Measurements from ENCODE around the gene TIAL1. TPM values are rescaled to one million over a fixed set of nuclear protein-coding genes. Genes with fewer than 3 reads are reported as not detected.
A peak's percentile ranks its signal among the peaks of the same experiment; 100 is the strongest.

TIAL1 gene
- total RNA-seq, 1 experiment from 2014 or later: 120 TPM

DNA sequence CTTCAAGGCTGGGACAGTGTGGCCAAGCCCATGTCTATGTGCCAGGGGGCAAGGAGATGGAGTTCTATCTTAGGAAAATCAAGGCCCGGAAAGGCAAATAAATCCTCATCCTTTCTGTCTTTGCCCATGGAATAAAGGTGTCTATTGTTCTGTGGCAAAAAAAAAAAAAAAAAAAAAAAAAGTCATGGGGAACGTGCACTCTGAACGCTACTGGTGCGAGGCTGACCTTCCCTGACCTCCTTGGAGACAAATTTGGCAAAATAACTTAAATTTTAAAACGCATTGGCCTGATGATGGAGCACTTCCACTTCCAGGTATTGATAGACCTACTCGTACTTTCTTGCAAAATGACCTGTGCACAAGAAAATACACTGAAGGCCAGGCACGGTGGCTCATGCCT, 42.2 kb upstream of the TIAL1 start:
- H3K9me2 ChIP-seq (replicated peaks; ENCODE audit: insufficient read depth, low read length): no peaks in the 10 kb centered on the region
- H3K36me3 ChIP-seq (ENCODE audit: insufficient read depth, low read length): no peaks in the 10 kb centered on the region
- H3K27me3 ChIP-seq (ENCODE audit: low read length): no peaks in the 10 kb centered on the region
- no peak overlapping the region for H3K4me2 ChIP-seq (ENCODE audit: low read depth, low read length, poor library complexity, severe bottlenecking)
- DNase-seq: no peak
- H4K20me1 ChIP-seq (ENCODE audit: insufficient read depth, low read depth, low read length): no peaks in the 10 kb centered on the region
- no peaks in the 10 kb centered on the region for H3K79me2 ChIP-seq (ENCODE audit: low read length)
- H3K27ac ChIP-seq (ENCODE audit: low read length): no peak overlapping the region
- H3K4me1 ChIP-seq (ENCODE audit: low read length): peaks cover 7% of the 10 kb centered on the region
- no peaks in the 10 kb centered on the region for H3K9me3 ChIP-seq (ENCODE audit: low read length)
- no peak overlapping the region for H2AFZ ChIP-seq (ENCODE audit: low read length)
- H3K9ac ChIP-seq (ENCODE audit: low read length): no peak overlapping the region
- H3K4me3 ChIP-seq (ENCODE audit: low read length): no peak overlapping the region

DNA sequence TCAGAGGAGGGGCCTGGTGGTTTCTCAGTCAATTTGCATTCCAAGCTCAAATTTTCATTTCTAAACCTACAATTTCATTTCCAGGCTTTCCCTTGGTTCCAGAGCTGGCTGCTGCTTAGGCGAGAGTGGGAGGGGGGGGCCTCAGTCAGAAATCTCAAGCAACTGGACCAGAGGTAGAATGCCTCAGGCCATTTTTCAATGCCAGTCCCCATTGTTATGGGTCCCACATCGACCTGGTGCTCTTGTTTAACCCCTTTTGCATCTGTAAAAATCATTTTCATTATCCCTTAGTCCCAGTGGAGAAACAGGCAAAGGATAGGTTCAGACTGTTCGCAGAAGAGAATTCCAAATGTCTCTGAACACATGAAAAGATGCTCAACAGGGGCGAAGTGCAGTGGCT, 40.9 kb upstream of the TIAL1 start:
- Histone ChIP-seq H2AFZ (ENCODE audit: low read length) (no peak overlapping the region), H4K20me1 (ENCODE audit: insufficient read depth, low read depth, low read length) (no peaks in the 10 kb centered on the region), H3K79me2 (ENCODE audit: low read length) (no peaks in the 10 kb centered on the region), H3K4me2 (ENCODE audit: low read depth, low read length, poor library complexity, severe bottlenecking) (no peak overlapping the region), H3K9me3 (ENCODE audit: low read length) (no peaks in the 10 kb centered on the region), H3K4me3 (ENCODE audit: low read length) (no peak overlapping the region), H3K27ac (ENCODE audit: low read length) (no peak overlapping the region), H3K27me3 (ENCODE audit: low read length) (no peaks in the 10 kb centered on the region), H3K9ac (ENCODE audit: low read length) (no peak overlapping the region), H3K4me1 (ENCODE audit: low read length) (peaks cover 7% of the 10 kb centered on the region), H3K9me2 (replicated peaks; ENCODE audit: insufficient read depth, low read length) (no peaks in the 10 kb centered on the region), H3K36me3 (ENCODE audit: insufficient read depth, low read length) (no peaks in the 10 kb centered on the region)
- no peak for DNase-seq

DNA sequence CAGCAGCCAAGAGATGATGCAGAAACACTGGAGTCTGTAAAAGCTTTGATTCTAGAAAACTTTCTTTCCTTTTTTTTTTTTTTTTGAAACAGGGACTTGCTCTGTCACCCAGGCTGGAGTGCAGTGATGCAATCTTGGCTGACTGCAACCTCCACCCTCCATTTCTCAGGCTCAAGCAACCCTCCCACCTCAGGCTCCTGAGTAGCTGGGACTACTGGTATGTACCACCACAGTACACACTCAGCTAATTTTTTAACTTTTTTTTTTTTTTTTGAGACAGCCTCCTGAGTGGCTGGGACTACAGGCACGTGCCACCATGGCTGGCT, 37.4 kb upstream of the TIAL1 start:
- Histone ChIP-seq H3K9ac (ENCODE audit: low read length) (no peak overlapping the region), H3K27me3 (ENCODE audit: low read length) (no peaks in the 10 kb centered on the region), H3K4me3 (ENCODE audit: low read length) (no peak overlapping the region), H3K9me3 (ENCODE audit: low read length) (no peaks in the 10 kb centered on the region), H3K79me2 (ENCODE audit: low read length) (no peaks in the 10 kb centered on the region), H3K27ac (ENCODE audit: low read length) (no peak overlapping the region), H3K4me1 (ENCODE audit: low read length) (peaks cover 7% of the 10 kb centered on the region), H2AFZ (ENCODE audit: low read length) (no peak overlapping the region), H3K9me2 (replicated peaks; ENCODE audit: insufficient read depth, low read length) (no peaks in the 10 kb centered on the region), H3K4me2 (ENCODE audit: low read depth, low read length, poor library complexity, severe bottlenecking) (no peak overlapping the region), H3K36me3 (ENCODE audit: insufficient read depth, low read length) (no peaks in the 10 kb centered on the region), H4K20me1 (ENCODE audit: insufficient read depth, low read depth, low read length) (no peaks in the 10 kb centered on the region)
- no peak for DNase-seq

DNA sequence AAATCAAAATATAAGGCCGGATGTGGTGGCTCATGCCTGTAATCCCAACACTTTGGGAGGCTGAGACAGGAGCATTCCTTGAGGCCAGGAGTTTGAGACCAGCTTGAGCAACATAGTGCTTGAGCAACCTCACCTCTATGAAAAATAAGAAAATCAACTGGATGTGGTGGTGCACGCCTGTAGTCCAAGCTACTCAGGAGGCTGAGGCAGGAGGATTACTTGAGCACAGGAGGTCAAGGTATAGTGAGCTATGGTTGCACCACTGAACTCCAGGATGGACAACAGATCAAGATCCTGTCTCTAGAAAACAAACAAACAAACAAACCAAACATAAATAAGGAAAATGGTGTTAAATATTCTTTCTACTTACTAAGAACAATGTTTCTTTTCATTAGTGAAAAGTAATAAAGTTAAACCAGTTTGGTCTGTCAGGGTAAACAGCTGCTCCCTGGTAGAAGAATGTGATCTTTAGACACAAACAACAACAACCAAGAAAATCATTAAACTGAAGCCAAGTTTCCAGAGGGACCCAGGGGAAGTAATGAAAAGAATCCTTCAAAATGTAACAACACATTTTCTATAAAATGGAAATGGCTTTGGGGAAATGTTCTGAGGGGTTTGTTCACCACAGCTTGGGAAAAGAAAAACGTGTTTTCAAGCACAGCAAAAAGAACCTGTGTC, 36.9 kb upstream of the TIAL1 start:
- H3K79me2 ChIP-seq (ENCODE audit: low read length): no peaks in the 10 kb centered on the region
- no peaks in the 10 kb centered on the region for H3K9me3 ChIP-seq (ENCODE audit: low read length)
- no peaks in the 10 kb centered on the region for H3K27me3 ChIP-seq (ENCODE audit: low read length)
- H3K4me3 ChIP-seq (ENCODE audit: low read length): no peak overlapping the region
- no peak overlapping the region for H3K9ac ChIP-seq (ENCODE audit: low read length)
- H3K27ac ChIP-seq (ENCODE audit: low read length): no peak overlapping the region
- H4K20me1 ChIP-seq (ENCODE audit: insufficient read depth, low read depth, low read length): no peaks in the 10 kb centered on the region
- no peaks in the 10 kb centered on the region for H3K9me2 ChIP-seq (replicated peaks; ENCODE audit: insufficient read depth, low read length)
- no peak overlapping the region for H2AFZ ChIP-seq (ENCODE audit: low read length)
- H3K36me3 ChIP-seq (ENCODE audit: insufficient read depth, low read length): no peaks in the 10 kb centered on the region
- no peak overlapping the region for H3K4me2 ChIP-seq (ENCODE audit: low read depth, low read length, poor library complexity, severe bottlenecking)
- DNase-seq: no peak
- H3K4me1 ChIP-seq (ENCODE audit: low read length): peaks cover 7% of the 10 kb centered on the region

DNA sequence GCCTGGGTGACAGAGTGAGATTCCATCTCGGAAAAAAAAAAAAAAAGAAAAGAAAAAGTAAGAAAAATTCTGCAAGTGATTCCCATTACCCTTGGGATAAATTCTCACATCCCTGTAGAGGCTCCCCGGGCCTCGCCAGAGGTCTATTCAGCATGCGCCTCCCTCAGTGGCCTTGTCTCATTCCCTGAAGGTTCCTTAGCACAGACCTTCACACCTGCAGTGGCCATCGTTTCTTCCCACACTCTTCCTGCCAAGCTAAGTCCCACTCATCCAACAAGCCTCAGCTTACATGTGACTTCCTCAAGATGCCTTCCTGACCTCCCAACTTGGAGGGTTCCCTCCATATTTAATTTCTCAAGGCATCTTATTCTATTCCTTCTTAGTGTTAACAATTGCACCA, 33.5 kb upstream of the TIAL1 start:
- no peaks in the 10 kb centered on the region for H3K9me3 ChIP-seq (ENCODE audit: low read length)
- H2AFZ ChIP-seq (ENCODE audit: low read length): no peak overlapping the region
- no peak overlapping the region for H3K27ac ChIP-seq (ENCODE audit: low read length)
- H3K27me3 ChIP-seq (ENCODE audit: low read length): no peaks in the 10 kb centered on the region
- H3K79me2 ChIP-seq (ENCODE audit: low read length): no peaks in the 10 kb centered on the region
- H3K4me3 ChIP-seq (ENCODE audit: low read length): no peak overlapping the region
- no peak for DNase-seq
- H4K20me1 ChIP-seq (ENCODE audit: insufficient read depth, low read depth, low read length): no peaks in the 10 kb centered on the region
- H3K4me1 ChIP-seq (ENCODE audit: low read length): no peaks in the 10 kb centered on the region
- no peak overlapping the region for H3K4me2 ChIP-seq (ENCODE audit: low read depth, low read length, poor library complexity, severe bottlenecking)
- H3K9ac ChIP-seq (ENCODE audit: low read length): no peak overlapping the region
- H3K36me3 ChIP-seq (ENCODE audit: insufficient read depth, low read length): no peaks in the 10 kb centered on the region
- no peaks in the 10 kb centered on the region for H3K9me2 ChIP-seq (replicated peaks; ENCODE audit: insufficient read depth, low read length)

DNA sequence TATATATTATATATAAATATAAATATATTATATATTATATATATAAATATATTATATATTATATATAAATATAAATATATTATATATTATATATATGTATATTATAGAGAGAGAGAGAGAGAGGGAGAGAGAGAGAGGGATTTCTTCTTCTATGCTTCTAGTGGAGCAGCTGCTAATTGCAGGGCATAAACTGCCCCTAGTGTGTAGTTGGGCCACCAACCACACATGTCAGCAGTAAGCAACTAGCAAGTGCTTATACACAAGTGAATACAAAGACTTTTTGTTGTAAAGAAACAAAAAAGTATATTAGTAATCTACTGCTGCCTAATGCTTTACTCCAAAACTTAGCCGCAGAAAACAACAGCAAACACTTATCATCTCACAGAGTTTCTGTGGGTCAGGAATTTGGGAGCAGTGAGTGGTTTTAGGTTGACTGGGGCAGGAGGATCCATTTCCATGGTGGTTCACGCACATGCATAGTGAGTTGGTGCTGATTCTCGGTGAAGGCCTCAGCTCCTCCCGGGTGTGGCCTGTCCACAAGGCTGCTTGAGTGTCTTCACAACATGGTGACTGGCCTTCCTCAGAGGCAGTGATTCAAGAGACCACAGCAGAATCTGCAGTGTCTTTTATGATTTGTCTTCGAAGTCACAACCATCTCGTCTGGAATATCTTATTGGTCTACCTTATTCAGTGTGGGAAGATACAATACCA, 29.0 kb upstream of the TIAL1 start:
- no peaks in the 10 kb centered on the region for H3K9me3 ChIP-seq (ENCODE audit: low read length)

DNA sequence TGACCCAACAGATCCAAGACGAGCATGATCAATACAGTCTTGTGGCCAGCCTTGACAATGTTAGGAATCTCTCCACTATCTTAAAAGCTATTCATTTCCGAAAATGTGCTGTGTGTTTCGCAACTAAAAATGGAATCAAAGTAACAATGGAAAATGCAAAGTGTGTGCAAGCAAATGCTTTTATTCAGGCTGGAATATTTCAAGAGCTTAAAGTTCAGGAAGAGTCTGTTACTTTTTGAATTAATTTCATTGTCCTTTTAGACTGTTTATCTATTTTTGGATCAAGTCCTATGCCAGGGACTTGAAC, 24.3 kb upstream of the TIAL1 start:
- DNase-seq: no peak
- H2AFZ ChIP-seq (ENCODE audit: low read length): no peak overlapping the region
- no peaks in the 10 kb centered on the region for H3K9me2 ChIP-seq (replicated peaks; ENCODE audit: insufficient read depth, low read length)
- H3K27me3 ChIP-seq (ENCODE audit: low read length): no peaks in the 10 kb centered on the region
- no peak overlapping the region for H3K9ac ChIP-seq (ENCODE audit: low read length)
- H3K79me2 ChIP-seq (ENCODE audit: low read length): no peaks in the 10 kb centered on the region
- H3K9me3 ChIP-seq (ENCODE audit: low read length): no peaks in the 10 kb centered on the region
- no peak overlapping the region for H3K27ac ChIP-seq (ENCODE audit: low read length)
- H3K4me3 ChIP-seq (ENCODE audit: low read length): no peak overlapping the region
- H4K20me1 ChIP-seq (ENCODE audit: insufficient read depth, low read depth, low read length): no peaks in the 10 kb centered on the region
- no peaks in the 10 kb centered on the region; the same call in 1 of the 2 replicates for H3K4me1 ChIP-seq (ENCODE audit: low read length)
- no peaks in the 10 kb centered on the region for H3K36me3 ChIP-seq (ENCODE audit: insufficient read depth, low read length)
- no peak overlapping the region for H3K4me2 ChIP-seq (ENCODE audit: low read depth, low read length, poor library complexity, severe bottlenecking)

More for the DNA sequence above, 29.0 kb upstream of the TIAL1 start:
- Histone ChIP-seq H3K27me3 (ENCODE audit: low read length) (no peaks in the 10 kb centered on the region), H4K20me1 (ENCODE audit: insufficient read depth, low read depth, low read length) (no peaks in the 10 kb centered on the region), H3K4me2 (ENCODE audit: low read depth, low read length, poor library complexity, severe bottlenecking) (no peak overlapping the region), H3K9ac (ENCODE audit: low read length) (no peak overlapping the region), H3K4me3 (ENCODE audit: low read length) (no peak overlapping the region), H3K36me3 (ENCODE audit: insufficient read depth, low read length) (no peaks in the 10 kb centered on the region), H3K4me1 (ENCODE audit: low read length) (no peaks in the 10 kb centered on the region), H3K9me2 (replicated peaks; ENCODE audit: insufficient read depth, low read length) (no peaks in the 10 kb centered on the region), H2AFZ (ENCODE audit: low read length) (no peak overlapping the region), H3K79me2 (ENCODE audit: low read length) (no peaks in the 10 kb centered on the region), H3K27ac (ENCODE audit: low read length) (no peak overlapping the region)
- peak; percentile 59 for DNase-seq

DNA sequence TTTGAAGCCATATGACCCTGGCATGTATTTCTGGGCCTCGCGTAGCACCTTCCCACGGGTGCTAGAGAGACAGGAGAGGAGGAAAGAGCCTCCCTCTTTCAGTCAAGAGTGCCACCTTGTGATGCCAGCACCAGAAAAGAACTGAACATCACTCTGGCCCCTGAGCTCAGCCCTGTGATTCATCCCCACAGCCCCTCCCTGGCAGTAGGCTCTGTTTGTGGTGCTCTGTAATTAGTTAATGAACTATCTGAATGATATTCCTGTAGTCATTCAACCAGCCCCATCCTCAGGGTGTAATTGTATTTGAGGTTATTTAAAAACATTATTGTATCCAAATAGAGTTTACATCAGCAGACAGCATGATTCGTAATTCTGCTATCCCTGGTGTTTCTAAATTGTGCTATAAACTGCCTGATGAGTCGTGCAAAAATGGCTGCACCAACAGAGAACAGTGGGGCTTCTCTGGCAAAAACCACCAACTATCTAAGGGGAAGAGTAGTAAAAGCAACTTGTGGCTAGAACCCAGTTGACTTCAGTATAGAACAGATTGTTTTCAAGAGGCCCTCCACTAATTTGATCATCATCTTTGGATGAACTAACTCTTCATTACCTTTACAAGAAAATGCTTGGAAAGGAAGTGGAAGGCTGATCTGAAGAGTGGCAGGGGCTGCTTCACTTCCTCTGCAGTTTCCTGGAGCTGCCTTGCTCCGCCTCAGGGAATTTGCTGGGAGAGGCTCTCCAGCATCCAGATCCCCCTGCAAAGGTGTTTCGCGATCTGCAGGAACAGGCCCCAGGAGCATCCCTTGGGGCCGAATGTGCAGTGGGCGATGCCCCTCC, 23.7 kb upstream of the TIAL1 start:
- H2AFZ ChIP-seq (ENCODE audit: low read length): no peak overlapping the region
- no peaks in the 10 kb centered on the region for H3K9me3 ChIP-seq (ENCODE audit: low read length)
- H3K27me3 ChIP-seq (ENCODE audit: low read length): no peaks in the 10 kb centered on the region
- no peaks in the 10 kb centered on the region for H3K36me3 ChIP-seq (ENCODE audit: insufficient read depth, low read length)
- no peaks in the 10 kb centered on the region for H3K79me2 ChIP-seq (ENCODE audit: low read length)
- no peaks in the 10 kb centered on the region for H4K20me1 ChIP-seq (ENCODE audit: insufficient read depth, low read depth, low read length)
- DNase-seq: no peak
- no peak overlapping the region for H3K27ac ChIP-seq (ENCODE audit: low read length)
- no peak overlapping the region for H3K4me3 ChIP-seq (ENCODE audit: low read length)
- no peak overlapping the region for H3K9ac ChIP-seq (ENCODE audit: low read length)
- H3K9me2 ChIP-seq (replicated peaks; ENCODE audit: insufficient read depth, low read length): no peaks in the 10 kb centered on the region
- no peaks in the 10 kb centered on the region; the same call in 1 of the 2 replicates for H3K4me1 ChIP-seq (ENCODE audit: low read length)
- no peak overlapping the region for H3K4me2 ChIP-seq (ENCODE audit: low read depth, low read length, poor library complexity, severe bottlenecking)

All from Karpas-422 (cell line).